Kidney tubule cell (primary cell): ENCODE data around the gene BPIFA2.
"Not testable (repeated sequence)": the region's sequence is repeated elsewhere in the genome, so short reads cannot be mapped to it uniquely, and the experiment has no call there.

Experiments used
- DNase-seq: peaks from one replicate; pipeline ENCODE4 v3.0.0-alpha.2; 2018; ENCODE audit warnings: low spot score

Gene BPIFA2

DNA sequence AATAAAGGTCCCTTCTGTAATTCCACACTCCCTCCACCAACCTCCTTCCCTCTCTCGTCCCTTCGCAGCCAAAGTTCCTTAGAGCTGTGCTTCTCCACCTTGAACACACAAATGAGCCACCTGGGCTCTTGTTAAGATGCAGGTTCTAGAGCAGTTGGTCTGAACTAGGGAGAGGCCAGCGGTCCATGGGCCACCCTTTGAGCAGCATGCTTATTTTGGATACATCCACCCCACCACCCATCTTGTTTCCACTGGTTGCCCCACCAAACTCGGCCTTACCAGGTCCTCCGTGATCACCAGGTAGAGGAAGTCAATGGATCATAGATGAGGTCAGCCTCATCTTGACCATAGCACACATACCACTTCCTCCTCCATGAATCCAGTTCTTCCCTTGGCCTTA is 7.3 kb upstream of the BPIFA2 start:
- DNase-seq = no peak

- no peak for DNase-seq
Measured at GRCh38 chr20:33162313-33162712, 5.6 kb upstream of the BPIFA2 start.

GRCh38 chr20:33162753-33163152 is 5.2 kb upstream of the BPIFA2 start:
- DNase-seq = no peak

DNA sequence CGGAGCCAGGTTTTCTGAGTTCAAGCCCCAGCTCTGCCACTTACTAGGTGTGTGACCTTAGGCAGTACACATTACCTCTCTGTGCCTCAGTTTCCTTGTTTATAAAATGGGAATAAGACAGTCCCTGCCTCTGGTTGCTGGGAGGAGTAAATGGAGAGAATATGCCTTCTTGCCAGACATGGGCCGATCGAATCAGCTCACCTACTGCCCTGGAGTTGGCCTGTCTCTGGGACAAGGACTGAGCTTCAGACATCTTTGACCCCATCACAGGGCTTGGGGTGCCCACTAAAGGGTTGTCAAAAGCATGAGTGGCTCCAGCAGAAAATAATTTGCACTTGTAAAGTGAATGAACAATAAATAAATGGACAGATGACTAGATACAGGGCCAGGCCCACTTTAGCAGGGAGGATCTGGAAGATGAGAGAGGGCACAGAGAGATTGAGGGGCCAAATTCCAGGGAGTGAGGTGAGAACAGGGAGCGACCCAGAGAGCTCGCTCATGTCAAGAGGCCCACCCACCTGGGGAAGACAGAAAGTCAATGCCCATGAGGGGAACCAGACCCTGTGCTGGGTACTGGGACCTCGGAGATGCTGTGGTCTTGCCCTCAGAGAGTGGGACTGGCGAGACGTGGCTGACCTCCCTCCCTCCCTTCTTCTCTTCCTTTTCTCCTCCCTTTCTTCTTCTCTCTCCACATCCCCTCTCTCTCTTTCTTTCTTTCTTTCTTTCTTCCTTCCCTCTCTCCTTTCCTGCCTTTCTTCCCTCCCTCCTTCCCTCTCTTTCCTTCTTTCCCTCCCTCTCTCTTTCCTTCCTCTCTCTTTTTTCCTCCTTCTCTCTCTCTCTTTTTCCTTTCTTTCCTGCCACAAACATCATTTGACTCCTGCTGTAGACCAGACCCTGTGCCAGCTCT is 3.9 kb upstream of the BPIFA2 start:
- no peak for DNase-seq

- no peak for DNase-seq
Measured at GRCh38 chr20:33164763-33165095, 3.2 kb upstream of the BPIFA2 start.

GRCh38 chr20:33165416-33166055 is 2.4 kb upstream of the BPIFA2 start:
- no peak for DNase-seq

DNA sequence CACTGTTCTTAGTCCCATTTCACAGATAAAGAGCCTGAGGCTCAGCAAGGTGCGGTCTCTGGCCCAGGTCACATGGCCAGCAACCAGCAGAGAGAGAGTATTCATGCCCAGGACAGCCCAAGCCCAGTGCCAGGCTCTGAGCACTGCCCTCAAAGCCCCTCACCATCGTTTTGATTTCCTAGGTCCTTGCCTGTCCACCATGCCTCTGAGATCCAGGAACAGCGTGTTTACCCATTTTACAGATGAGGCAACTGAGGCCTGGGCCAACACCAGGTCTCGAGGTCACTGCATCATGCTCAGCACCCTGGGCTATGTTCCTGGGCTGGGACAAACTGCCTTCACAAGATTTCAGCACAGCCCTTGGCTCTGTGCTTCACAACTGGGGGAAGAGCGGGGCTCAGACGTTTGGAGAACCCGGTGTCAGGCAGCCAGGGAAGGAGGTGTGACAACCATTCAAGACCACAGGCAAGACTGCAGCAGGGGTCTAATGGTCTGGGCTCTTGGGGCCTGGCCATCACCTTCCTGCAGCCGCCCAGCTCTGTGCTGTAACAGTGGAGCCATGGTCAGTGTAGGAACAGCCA is 1.3 kb upstream of the BPIFA2 start:
- DNase-seq = no peak

DNA sequence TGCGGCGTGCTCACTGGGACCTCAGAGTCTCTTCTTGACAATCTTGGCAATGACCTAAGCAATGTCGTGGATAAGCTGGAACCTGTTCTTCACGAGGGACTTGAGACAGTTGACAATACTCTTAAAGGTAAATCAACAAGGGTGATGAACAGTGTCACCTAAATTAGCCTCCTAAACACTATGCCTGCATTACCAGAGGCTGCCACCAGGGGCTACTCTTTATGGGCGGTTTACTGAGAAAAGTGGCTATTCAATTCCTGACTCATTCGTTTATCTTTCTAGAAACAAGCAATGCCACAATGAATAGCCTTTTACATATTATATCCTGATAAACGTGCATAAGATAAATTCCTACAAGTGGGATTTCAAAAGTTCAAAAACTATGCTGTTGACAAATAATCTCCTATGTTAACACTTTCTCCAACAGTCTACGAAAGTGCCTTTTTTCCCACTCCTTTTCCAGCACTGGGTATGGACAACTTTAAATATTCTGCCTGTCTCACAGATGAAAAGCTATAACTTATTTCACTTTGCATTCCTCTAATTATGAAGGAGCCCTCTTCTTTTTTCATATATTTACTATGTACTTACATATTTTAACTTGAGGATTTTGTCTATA is 1.3 kb downstream of the BPIFA2 start:
- DNase-seq = no peak

GRCh38 chr20:33172781-33173180 is 4.8 kb downstream of the BPIFA2 start:
- peak; percentile 6 for DNase-seq

GRCh38 chr20:33175123-33175522 is 7.2 kb downstream of the BPIFA2 start:
- no peak for DNase-seq

DNA sequence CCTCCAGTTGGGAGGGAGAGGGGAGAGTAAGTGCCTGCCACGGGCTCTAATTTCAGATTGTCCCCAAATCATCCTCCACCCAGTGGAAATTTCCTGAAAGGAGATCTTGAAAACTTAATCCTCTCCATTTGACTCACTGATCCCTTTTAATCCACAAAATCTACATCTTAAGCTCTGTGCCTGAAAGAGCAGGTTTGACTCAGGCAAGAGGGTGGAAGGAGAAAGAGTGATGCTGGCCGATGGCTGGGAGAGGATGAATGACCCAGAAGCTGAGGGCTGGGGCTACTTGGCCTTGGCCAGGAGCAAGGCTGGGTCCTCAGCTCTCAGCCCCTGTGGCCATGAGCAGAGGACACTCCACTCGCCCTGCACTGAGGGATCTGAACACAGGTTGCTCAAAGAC is 8.1 kb downstream of the BPIFA2 start:
- no peak for DNase-seq

DNA sequence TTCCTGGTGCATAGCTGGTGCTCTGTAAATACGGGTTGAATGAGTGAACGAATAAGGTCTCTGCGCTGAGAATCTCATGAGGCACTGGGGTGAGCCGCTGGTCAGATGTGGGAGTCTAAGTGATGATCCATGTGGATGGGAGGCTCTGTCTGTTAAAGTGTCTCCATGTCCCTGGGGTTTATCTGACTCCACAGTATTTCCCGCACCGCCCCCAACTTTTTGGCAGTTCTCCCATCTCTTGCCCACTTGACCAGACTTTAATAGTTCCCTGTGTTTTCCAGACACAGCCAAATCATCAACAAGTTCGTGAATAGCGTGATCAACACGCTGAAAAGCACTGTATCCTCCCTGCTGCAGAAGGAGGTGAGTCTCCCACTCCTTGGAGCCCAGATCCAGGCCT is 9.9 kb downstream of the BPIFA2 start:
- DNase-seq = no peak

DNA sequence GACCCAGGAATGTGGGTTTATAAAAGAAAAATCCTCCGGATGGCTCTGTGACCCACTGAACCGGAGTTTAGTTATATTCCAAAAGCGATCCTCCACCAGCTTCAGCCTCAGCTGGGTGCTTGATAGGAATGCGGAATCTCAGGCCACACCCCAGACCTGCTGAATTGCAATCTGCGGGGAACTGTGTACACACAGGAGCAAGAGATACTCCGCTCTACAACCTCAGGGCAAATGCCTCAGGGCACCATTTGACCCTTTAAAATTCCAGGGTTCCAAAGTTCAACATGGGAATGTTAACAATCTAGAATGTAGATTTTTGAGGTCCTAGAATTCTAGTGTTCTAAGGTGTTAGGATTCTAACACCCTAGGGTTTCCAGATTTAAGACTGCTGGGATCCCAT is 10.8 kb downstream of the BPIFA2 start:
- DNase-seq = peak; percentile 64

GRCh38 chr20:33180169-33180568 is 12.2 kb downstream of the BPIFA2 start:
- no peak for DNase-seq

GRCh38 chr20:33181482-33182093 is 13.6 kb downstream of the BPIFA2 start:
- no peak for DNase-seq

GRCh38 chr20:33183312-33183711 is 15.4 kb downstream of the BPIFA2 start:
- no peak for DNase-seq

DNA sequence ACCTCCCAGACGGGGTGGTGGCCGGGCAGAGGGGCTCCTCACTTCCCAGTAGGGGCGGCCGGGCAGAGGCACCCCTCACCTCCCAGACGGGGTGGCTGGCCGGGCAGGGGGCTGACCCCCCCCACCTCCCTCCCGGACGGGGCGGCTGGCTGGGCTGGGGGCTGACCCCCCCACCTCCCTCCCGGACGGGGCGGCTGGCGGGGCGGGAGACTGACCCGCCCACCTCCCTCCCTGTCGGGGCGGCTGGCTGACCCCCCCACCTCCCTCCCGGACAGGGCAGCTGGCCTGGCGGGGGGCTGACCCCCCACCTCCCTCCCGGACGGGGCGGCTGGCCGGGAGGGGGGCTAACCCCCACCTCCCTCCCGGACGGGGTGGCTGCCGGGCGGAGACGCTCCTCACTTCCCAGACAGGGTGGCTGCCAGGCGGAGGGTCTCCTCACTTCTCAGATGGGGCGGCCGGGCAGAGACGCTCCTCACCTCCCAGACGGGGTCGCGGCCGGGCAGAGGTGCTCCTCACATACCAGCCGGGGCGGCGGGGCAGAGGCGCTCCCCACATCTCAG is 17.2 kb downstream of the BPIFA2 start:
- DNase-seq = not testable (repeated sequence)

DNA sequence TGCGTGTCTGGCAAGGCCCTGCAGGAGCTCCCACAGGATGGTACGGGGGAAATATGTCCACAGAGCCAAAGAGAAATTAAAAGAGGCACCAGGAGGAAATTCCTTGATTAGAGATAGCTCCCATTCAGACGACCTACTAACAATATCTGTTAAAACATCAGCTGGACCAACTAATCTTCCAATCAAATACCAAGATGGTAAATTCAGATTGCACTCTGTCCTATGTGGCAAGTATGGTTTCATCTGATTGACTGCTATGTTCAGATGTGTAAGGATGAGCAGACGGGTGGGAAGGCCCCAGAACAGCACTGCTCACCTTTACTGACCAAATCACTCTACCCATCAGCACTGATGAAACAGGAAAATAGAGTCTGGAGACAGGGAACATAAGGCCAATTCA is 19.5 kb downstream of the BPIFA2 start:
- no peak for DNase-seq

DNA sequence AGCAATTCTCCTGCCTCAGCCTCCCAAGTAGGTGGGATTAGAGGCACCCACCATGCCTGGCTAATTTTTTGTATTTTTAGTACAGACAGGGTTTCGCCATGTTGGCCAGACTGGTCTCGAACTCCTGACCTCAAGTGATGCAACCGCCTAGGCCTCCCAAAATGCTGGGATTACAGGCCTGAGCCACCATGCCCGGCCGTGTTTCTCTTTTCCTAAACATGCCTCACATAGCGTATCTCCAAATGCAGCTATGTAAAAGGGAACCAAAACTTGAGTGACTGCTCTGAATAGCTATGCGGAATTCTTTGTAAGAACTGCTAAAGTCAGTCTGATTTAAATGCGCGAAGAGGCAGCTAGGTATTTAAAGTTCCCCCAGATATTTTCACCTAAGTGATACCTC is 20.5 kb downstream of the BPIFA2 start:
- no peak for DNase-seq

GRCh38 chr20:33191484-33191883 is 23.5 kb downstream of the BPIFA2 start:
- no peak for DNase-seq

DNA sequence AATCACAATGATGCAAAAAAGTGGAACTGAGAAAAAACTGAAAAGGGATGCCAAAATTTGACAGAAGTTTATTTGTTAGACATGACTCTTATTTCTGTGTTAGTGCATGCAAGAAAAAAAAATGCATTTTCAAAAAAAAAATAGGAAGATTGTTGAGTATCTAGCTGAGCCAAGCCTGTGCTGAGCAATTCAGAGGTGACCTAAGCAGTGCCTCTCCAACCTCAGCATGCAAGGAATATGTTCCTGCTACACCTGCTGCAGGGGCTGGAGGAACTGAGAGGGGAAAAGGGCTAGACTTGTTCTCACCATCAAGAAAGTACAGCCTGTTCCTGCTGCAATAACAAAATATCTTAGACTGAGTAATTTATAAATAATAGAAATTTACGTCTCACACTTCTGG is 24.0 kb downstream of the BPIFA2 start:
- DNase-seq = no peak

GRCh38 chr20:33192912-33193501 is 25.0 kb downstream of the BPIFA2 start:
- DNase-seq = no peak
